ENCODE data around the gene CERS6. TPM values are rescaled to one million over a fixed set of nuclear protein-coding genes. Genes with fewer than 3 reads are reported as not detected.

CERS6 gene
- total and polyA plus RNA-seq, 10 of the 15 experiments (the other 5 are each of a cell fraction or from before 2014, with no cell fraction given): 1.3 to 20.4 (median 14.1) TPM

- no peak for DNase-seq (ENCODE audit: low read depth, low spot score)
- ATAC-seq: no peak
- 5% methylated on average over 2 of the region's 2 CpGs for WGBS (ENCODE audit: insufficient coverage, insufficient replicate concordance, low lambda C conversion rate, missing lambda C conversion rate)
Observed at GRCh38 chr2:168810235-168810634, 354.2 kb downstream of the CERS6 start.

More at GRCh38 chr2:168810235-168810634, 354.2 kb downstream of the CERS6 start:
- no peak for FAIRE-seq
- no peak overlapping the region for H3K4me3 ChIP-seq
- peaks cover 0 to 5% of the 10 kb centered on the region in 2 experiments; a peak in 1 of 4 replicates for H3K27me3 ChIP-seq (replicated peaks in 1 of 2; ENCODE audit: control insufficient read depth in 2 of 2, insufficient read depth in 2 of 2, low read length in 1 of 2)
- no peak overlapping the region for H3K4me2 ChIP-seq (ENCODE audit: control insufficient read depth, insufficient read depth)
- ChIA-PET SMC1A (ENCODE audit: uncharacterized antibody, unreplicated experiment) (no interaction called here), POLR2A (no interaction called here), RAD21 (ENCODE audit: unreplicated experiment) (no interaction called here), CTCF (interaction anchor here (0.9 to 2.5 kb wide), 2 partner anchors 36 to 273 kb away, joined by 3 to 6 read pairs; no protein-coding TSS in a partner anchor)
- no peak overlapping the region for H3K27ac ChIP-seq (ENCODE audit: control insufficient read depth, insufficient read depth)
- intact Hi-C loops (cut with micrococcal nuclease; ENCODE audit: unreplicated experiment) (no loop called here), in situ Hi-C loops (cut with MboI) (no loop called here)
- no peaks in the 10 kb centered on the region for H4K20me1 ChIP-seq (ENCODE audit: control insufficient read depth, insufficient read depth)
- H3K9ac ChIP-seq (ENCODE audit: control insufficient read depth, insufficient read depth, low read length): no peak overlapping the region
- no peaks in the 10 kb centered on the region for H3K79me2 ChIP-seq (ENCODE audit: control insufficient read depth, insufficient read depth, low read length)
- no peak overlapping the region for H2AFZ ChIP-seq (ENCODE audit: control insufficient read depth, low read depth, low read length)
- H3K4me1 ChIP-seq (ENCODE audit: control insufficient read depth, insufficient read depth, low read length): no peaks in the 10 kb centered on the region
- no peak for TF ChIP-seq E2F4 (IDR thresholded peaks at IDR 0.05; ENCODE audit: low read depth, low read length)
- TF ChIP-seq TAF1 (IDR thresholded peaks at IDR 0.05; ENCODE audit: borderline replicate concordance, low read depth, low read length): no peak
- no peak for TF ChIP-seq SMC3 (IDR thresholded peaks at IDR 0.05; ENCODE audit: borderline replicate concordance, low read length)
- no peak for TF ChIP-seq DPF2 (IDR thresholded peaks at IDR 0.05)
- no peak for TF ChIP-seq EED (IDR thresholded peaks at IDR 0.05; ENCODE audit: low read depth)
- no peak for TF ChIP-seq ZSCAN29 (IDR thresholded peaks at IDR 0.05)
- no peak for TF ChIP-seq TCF7 (IDR thresholded peaks at IDR 0.05; ENCODE audit: borderline replicate concordance)
- TF ChIP-seq USF2 (IDR thresholded peaks at IDR 0.05; ENCODE audit: borderline replicate concordance, low read depth, low read length): no peak
- TF ChIP-seq ZBTB11 (CRISPR knock-in tag; IDR thresholded peaks at IDR 0.05): no peak
- no peaks in the 10 kb centered on the region for H3K36me3 ChIP-seq (ENCODE audit: control insufficient read depth in 2 of 2, insufficient read depth in 2 of 2, low read length in 1 of 2)
- no peaks in the 10 kb centered on the region for H3K9me3 ChIP-seq (replicated peaks; ENCODE audit: control insufficient read depth, insufficient read depth, low read length)
- BruUV-seq (replicated peaks): no TSS peak

All from GM12878 (cell line).